ENCODE data around the gene DCAKD. TPM values are rescaled to one million over a fixed set of nuclear protein-coding genes. Genes with fewer than 3 reads are reported as not detected.

DCAKD gene
- total and polyA plus RNA-seq, 2 of the 8 experiments (the other 6 are each of a cell fraction or from before 2014, with no cell fraction given) = 35.6 to 52.9 TPM

DNA sequence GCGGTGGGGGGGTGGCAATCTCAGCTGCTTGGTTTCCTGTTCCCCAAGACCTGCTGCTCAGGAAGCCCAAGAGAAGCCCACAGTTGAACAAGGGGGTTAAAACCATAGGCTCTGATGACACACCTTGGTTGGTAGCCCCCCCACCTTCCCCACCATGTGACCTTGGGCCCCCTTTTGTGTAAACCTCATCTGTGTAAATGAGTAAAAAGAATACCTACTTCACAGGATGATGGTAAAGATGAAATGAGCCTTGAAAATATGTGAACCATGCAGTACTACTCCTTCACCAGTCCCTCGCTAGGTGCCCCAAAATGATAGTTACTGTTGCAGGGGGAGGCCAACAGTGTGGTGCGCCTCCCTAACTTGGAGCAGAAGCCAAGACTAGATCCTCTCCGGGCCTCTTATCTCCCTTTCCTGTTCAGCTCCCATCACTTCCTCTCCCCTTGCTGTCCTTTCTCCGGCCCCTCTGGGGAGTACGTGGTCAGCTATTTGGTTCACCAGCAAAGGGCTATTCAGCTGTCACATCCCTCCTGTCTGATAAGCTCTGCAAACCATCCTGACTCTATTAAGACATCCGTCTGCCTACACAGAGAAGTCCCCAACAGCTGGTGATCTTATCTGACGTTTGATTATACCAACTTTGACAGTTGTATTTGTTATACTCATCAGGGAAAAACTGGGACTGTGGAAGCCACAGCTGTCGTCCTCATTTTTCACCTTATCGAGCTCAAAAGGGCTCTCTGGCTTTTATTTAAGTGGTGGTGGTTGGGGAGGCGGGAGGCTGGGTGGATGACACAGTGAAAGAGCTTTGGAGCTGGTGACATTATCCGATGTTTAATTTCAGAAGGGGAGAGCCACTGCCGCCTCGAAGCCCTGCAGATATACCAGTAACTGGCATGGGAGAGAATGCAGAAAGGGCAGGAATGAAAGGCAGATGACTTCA lies 19.9 kb downstream of the DCAKD start:
- Histone ChIP-seq H4K8ac (ENCODE audit: extremely low read depth, insufficient read depth, low read length) (no peak overlapping the region), H3K4ac (replicated peaks; ENCODE audit: insufficient read length, low read depth, low read length) (no peak overlapping the region), H2BK20ac (ENCODE audit: low read length) (no peak overlapping the region), H3K36me3 (ENCODE audit: control insufficient read depth in 2 of 4, insufficient read depth in 4 of 4, low read length in 3 of 4) (peaks cover 0 to 38% (median 6%) of the 10 kb centered on the region in 4 experiments; a peak in 6 of 8 replicates), H4K5ac (ENCODE audit: insufficient read length, low read depth, low read length) (no peak overlapping the region), H3K79me1 (ENCODE audit: low read depth, low read length) (no peaks in the 10 kb centered on the region), H2BK5ac (ENCODE audit: low read depth, low read length) (no peak overlapping the region; the same call in 1 of the 2 replicates), H3K4me3 (ENCODE audit: extremely low read depth in 1 of 4, insufficient read depth in 2 of 4, low read depth in 3 of 4, low read length in 4 of 4) (no peak overlapping the region), H3K23me2 (ENCODE audit: low read depth, low read length) (0 out of 2 replicates have a peak, but pooled peaks cover 2% of the 10 kb centered on the region), H3K27me3 (replicated peaks in 1 of 4; ENCODE audit: control insufficient read depth in 3 of 4, extremely low read depth in 1 of 4, insufficient read depth in 3 of 4, low read length in 3 of 4) (no peaks in the 10 kb centered on the region), H2BK120ac (replicated peaks; ENCODE audit: low read depth, low read length) (no peak overlapping the region), H3K23ac (ENCODE audit: insufficient read length) (no peak overlapping the region), H3K79me2 (ENCODE audit: control insufficient read depth in 1 of 2, insufficient read depth in 2 of 2, low read length in 2 of 2) (no peaks in the 10 kb centered on the region; a peak in 1 of 4 replicates), H3K14ac (ENCODE audit: insufficient read length) (no peak overlapping the region), H3K4me1 (replicated peaks in 1 of 4; ENCODE audit: control insufficient read depth in 3 of 4, insufficient read depth in 4 of 4, low read length in 3 of 4) (no peaks in the 10 kb centered on the region), H2AK5ac (ENCODE audit: low read depth, low read length) (no peak overlapping the region), H3K9me3 (ENCODE audit: insufficient read depth in 2 of 2, low read depth in 1 of 2, low read length in 1 of 2) (no peaks in the 10 kb centered on the region), H3K56ac (replicated peaks; ENCODE audit: insufficient read length, low read depth, low read length) (no peak overlapping the region), H3K18ac (ENCODE audit: extremely low read depth, low read length) (no peak overlapping the region), H2AFZ (ENCODE audit: low read length) (no peak overlapping the region), H3K27ac (ENCODE audit: low read depth, low read length) (no peak overlapping the region), H4K91ac (replicated peaks; ENCODE audit: insufficient read length, low read length) (no peak overlapping the region), H4K20me1 (replicated peaks in 1 of 2; ENCODE audit: control insufficient read depth in 1 of 2, insufficient read depth in 2 of 2, low read length in 2 of 2) (peaks cover under 1 to 2% of the 10 kb centered on the region in 2 experiments), H2BK15ac (ENCODE audit: low read length) (no peak overlapping the region), H3K4me2 (ENCODE audit: insufficient read depth in 1 of 2, low read depth in 2 of 2, low read length in 2 of 2) (no peak overlapping the region), H3K9ac (replicated peaks in 1 of 4; ENCODE audit: extremely low read depth in 1 of 4, low read depth in 3 of 4, low read length in 3 of 4) (no peak overlapping the region), H2BK12ac (ENCODE audit: low read depth, low read length) (no peak overlapping the region)
- CTCF ChIA-PET (ENCODE audit: partially characterized antibody) = interaction anchor here (0.5 to 14.2 kb wide), 4 partner anchors 10 to 63 kb away, joined by 3 to 120 read pairs (median 5); no protein-coding TSS in a partner anchor
- WGBS, 2 experiments (ENCODE audit: extremely low coverage in 1 of 2, insufficient coverage in 1 of 2, insufficient read length in 1 of 2, insufficient replicate concordance in 2 of 2, low coverage in 1 of 2, low lambda C conversion rate in 2 of 2, missing lambda C conversion rate in 1 of 2) = 88% methylated on average over 12 of the region's 14 CpGs; no CpG with 5 or more reads in 1 of the 2 experiments
- no peak for DNase-seq (ENCODE audit: low read depth in 1 of 2, low spot score in 2 of 2)
- POLR2A ChIA-PET (ENCODE audit: partially characterized antibody) = interaction anchor here (0.8 to 1.1 kb wide), 6 partner anchors 9 to 101 kb away, joined by 3 to 6 read pairs (median 3); no protein-coding TSS in a partner anchor
- TF ChIP-seq, protein P1, sequence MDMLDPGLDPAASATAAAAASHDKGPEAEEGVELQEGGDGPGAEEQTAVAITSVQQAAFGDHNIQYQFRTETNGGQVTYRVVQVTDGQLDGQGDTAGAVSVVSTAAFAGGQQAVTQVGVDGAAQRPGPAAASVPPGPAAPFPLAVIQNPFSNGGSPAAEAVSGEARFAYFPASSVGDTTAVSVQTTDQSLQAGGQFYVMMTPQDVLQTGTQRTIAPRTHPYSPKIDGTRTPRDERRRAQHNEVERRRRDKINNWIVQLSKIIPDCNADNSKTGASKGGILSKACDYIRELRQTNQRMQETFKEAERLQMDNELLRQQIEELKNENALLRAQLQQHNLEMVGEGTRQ (IDR thresholded peaks at IDR 0.05; ENCODE audit: low read length) = no peak
- no peak for TF ChIP-seq SAP30 (IDR thresholded peaks at IDR 0.05; ENCODE audit: insufficient read depth, insufficient replicate concordance, low read length)
- no peak for TF ChIP-seq CBX5 (IDR thresholded peaks at IDR 0.05; ENCODE audit: low read depth, low read length)
- TF ChIP-seq BACH1 (IDR thresholded peaks at IDR 0.05; ENCODE audit: low read length) = no peak
- no peak for FAIRE-seq
